GM18505 (cell line): ENCODE results near the gene OPTN.
"Not testable (repeated sequence)": the region's sequence is repeated elsewhere in the genome, so short reads cannot be mapped to it uniquely, and the experiment has no call there.

Experiments
- ATAC-seq: cut with Tn5 transposase; IDR thresholded peaks from one replicate; pipeline ENCODE4 v1.9.1; 2021; ENCODE audit not compliant: unreplicated experiment
- POLR2A ChIP-seq: IDR thresholded peaks from 4 replicates; pipeline ENCODE4 v1.6.1; 2011; ENCODE audit warnings: borderline replicate concordance; ENCODE audit not compliant: insufficient read depth, insufficient read length; ENCODE audit errors: extremely low read depth

Gene OPTN

DNA sequence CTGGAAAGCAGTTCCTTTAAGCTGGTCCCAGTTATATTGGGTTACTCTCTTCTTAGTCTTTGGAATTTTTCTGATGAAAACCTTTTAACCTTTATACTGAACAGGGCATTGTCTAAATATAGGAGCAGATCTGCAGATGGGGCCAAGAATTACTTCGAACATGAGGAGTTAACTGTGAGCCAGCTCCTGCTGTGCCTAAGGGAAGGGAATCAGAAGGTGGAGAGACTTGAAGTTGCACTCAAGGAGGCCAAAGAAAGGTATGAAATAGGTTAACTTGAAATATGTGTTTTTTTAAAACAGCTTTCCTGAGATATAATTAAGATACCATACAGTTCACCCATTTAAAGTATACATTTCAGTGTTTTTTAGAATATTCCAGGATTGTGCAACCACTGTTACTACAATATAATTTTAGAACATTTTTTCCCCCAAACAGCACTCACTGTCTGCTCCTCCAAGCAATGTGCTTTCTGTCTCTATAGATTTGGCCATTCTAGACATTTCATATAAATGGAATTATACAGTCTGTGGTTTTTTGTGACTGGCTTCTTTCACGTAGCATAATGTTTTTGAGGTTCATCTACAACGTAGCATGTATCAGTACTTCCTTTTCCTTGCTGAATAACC, 18.9 kb downstream of the OPTN start:
- no peak for ATAC-seq
- no peak for TF ChIP-seq POLR2A

DNA sequence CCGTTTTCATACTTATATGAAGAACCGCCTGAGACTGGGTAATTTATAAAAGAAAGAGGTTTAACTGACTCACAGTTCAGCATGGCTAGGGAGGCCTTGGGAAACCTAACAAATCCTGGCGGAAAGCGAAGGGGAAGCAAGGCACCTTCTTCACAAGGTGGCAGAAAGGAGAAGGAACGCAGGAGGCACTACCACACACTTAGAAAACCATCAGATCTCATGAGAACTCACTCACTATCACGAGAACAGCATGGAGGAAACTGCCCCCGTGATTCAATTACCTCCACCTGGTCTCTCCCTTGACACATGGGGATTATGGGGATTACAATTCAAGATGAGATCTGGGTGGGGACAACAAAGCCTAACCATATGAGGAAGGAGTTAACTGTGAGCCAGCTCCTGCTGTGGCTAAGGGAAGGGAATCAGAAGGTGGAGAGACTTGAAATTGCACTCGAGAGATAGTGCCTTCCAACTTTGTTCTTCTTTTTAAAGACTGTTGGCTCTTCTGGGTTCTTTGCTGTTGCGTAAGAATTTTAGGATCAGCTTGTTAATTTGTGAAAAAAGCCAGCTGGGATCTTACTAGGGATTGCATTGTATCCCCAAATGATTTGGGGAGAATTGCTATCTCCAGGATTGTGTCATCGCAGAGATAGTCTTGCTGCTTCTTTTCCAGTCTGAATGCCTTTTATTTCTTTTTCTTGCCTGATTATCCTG, 21.0 kb downstream of the OPTN start:
- TF ChIP-seq POLR2A, result no peak
- no peak for ATAC-seq

DNA sequence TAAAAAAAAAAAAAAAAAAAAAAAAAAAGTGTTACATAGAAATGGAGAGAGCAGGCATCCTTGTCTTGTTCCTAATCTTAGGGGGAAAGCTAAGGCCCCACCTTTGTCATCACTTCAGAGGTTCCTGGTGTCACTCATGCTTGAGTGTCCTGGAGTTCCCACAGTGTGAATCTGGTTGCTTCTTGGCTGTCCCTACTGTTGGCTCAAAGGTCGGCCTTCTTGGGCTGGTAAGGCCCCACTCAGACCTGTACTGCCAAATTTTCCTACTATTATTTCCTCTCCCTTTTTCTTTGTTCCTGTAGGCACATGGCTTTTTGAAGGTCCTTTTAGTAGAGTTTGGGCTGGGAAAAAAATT, 21.5 kb downstream of the OPTN start:
- TF ChIP-seq POLR2A, result no peak
- no peak for ATAC-seq

DNA sequence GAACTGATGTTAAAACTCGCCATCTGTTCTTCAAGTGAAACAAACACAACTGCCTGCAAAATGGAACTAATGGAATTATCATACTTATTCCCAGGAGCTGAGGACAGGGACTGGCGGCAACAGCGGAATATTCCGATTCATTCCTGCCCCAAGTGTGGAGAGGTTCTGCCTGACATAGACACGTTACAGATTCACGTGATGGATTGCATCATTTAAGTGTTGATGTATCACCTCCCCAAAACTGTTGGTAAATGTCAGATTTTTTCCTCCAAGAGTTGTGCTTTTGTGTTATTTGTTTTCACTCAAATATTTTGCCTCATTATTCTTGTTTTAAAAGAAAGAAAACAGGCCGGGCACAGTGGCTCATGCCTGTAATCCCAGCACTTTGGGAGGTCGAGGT, 36.7 kb downstream of the OPTN start:
- no peak for TF ChIP-seq POLR2A

DNA sequence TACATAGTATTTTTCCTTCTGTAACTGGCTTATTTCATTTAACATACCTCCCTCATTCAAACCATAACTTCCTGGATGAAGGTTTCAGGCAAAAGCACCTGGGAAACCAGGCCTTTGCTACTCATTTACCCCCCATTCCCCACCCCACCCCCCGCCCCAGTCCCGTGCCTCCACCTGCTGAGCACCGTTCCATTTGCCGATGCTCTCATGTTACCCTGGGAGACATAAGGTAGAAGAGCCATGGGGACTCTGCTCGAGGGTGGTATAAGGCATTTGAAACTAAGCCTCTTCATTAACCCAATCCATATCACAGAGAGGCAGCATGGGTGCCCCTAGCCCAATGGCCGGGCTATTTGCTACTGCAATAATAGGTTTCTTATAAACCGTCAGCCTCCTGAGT, 39.2 kb downstream of the OPTN start:
- no peak for ATAC-seq
- TF ChIP-seq POLR2A, result no peak

More for the DNA sequence above, 36.7 kb downstream of the OPTN start:
- no peak for ATAC-seq

DNA sequence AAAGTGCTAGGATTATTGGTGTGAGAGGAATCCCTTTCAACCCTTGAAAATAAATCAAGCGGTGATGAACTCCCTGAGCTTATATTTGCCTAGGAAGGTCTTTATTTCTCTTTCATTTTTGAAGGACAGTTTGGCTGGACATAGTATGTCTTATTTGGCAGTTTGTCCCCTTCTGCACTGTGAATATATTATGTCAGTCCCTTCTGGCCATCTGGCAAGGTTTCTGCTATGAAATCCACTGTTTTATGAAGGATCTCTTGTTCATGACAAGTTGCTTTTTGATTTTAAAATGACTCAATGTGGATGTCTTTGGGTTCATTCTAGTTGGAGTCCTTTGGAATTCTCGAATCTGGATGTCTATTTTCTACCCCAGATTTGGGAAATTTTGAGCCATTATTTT, 39.7 kb downstream of the OPTN start:
- no peak for ATAC-seq
- no peak for TF ChIP-seq POLR2A

DNA sequence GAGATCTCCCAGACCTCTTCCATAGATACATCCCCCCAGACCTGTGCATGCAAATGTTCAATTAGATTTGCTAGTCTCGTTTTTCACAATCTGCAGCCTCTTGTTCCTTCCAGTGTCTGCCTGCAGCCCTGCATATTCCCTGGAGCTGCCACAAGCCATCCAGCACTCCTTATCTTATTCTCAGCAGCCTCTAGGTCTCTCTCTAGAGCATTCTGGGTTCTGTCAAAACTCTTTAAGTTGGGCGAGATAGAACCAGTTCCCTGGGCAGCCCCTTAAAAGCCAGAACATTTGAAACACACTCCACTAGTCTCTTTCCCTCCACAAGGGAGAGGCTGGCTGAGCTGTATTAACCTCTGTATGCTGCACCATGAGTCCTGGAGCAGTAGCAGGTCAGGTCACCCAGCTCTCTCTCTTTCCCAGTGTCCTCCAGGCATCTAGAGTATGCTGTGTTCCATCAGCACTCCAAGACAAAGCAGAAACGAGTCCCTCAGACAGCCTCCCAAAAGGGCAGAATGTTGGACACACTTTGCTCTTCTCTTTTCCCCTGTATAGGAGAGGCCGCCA, 40.7 kb downstream of the OPTN start:
- ATAC-seq, result no peak
- TF ChIP-seq POLR2A, result no peak

DNA sequence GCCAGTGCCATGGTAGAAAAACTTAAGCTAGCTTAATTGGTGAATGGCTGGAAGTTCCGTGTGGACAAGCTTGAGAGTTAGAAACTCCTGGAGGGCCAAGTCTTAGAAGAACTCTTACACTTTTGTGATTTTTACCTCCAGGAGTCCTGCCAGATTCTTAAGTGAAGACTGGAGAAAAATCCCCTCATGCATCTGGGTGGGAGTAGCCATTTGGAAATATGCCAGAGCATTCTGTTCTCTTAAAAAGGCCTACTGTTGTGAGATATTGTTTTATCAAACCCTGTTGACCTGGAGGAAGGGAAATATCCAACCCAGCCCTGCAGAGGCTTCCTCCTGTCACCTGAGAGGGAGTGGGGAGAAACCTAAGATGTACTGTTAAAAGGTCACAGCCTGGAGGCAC, 43.8 kb downstream of the OPTN start:
- no peak for ATAC-seq
- TF ChIP-seq POLR2A, result no peak

DNA sequence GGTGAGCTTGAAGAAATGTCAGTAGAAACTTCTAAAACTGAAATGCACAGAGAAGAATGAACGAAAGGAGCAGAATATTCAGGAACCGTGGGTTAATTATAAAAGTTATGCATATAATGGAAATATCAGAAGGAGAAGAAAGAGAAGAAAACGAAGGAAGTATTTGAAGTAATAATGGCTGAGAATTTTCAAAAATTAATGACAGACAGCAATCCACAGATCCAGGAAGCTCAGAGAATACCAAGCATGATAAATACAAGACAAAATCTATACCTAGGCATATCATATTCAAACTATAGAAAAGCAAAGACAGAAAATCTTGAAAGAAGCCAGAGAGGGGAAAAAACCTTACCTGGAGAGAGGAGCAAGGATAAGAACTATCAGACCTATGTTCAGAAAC, 44.9 kb downstream of the OPTN start:
- no peak for TF ChIP-seq POLR2A
- no peak for ATAC-seq

DNA sequence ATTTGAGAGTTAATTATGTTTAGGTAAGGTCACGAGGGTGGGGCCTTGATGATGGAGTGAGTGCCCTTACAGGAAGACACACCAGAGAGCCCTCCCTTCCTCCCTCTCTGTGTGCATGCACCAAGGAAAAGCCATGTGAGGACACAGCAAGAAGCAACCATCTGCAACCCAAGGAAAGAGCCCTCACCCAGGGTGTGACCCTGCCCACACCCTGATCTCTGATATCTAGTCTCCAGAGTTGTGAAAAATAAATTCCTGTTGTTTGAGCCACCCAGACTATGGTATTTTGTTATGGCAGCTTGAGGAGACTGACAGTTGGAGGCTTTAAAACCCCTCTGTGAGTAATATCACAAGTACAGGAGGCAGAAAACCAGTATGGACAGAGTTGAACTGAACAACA, 46.4 kb downstream of the OPTN start:
- TF ChIP-seq POLR2A, result no peak
- no peak for ATAC-seq

DNA sequence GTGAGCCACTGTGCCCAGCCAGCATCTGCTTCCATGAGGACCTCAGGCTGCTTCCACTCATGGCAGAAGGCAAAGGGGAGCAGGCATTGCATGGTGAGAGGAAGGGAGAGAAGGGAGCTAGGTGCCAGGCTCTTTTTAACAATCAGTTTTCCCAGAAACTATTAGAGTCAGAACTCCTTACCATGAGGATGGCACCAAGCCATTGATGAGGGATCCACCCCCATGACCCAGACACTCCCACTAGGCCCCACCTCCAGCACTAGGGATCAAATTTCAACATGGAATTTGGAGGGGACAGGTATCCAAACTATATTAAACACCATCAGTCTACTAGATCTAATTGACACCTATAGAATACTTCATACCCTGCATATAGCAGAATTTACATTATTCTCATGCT, 47.2 kb downstream of the OPTN start:
- no peak for ATAC-seq
- no peak for TF ChIP-seq POLR2A

DNA sequence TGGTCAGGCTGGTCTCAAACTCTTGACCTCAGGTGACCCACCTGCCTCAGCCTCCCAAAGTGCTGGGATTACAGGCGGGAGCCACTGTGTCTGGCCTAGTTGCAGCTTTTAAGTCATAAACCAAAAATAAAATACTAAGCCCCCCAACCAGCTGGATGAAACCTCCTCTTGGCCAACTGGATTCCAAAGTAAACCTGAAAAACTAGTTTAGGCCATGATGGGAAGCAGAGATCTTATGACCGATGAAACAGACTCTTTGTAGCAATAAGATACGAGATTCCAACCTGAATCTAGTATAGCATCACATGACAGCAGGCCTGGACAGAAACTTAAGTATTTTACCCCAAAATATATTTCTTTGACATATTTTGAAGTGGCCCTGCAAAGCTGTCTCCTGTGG, 52.3 kb downstream of the OPTN start:
- no peak for ATAC-seq
- TF ChIP-seq POLR2A, result no peak

DNA sequence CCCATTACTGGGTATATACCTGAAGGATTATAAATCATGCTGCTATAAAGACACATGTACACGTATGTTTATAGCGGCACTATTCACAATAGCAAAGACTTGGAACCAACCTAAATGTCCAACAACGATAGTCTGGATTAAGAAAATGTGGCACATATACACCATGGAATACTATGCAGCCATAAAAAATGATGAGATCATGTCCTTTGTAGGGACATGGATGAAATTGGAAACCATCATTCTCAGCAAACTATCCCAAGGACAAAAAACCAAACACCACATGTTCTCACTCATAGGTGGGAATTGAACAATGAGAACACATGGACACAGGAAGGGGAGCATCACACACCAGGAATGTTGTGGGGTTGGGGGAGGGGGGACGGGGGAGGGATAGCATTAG, 55.9 kb downstream of the OPTN start:
- not testable (repeated sequence) for ATAC-seq

DNA sequence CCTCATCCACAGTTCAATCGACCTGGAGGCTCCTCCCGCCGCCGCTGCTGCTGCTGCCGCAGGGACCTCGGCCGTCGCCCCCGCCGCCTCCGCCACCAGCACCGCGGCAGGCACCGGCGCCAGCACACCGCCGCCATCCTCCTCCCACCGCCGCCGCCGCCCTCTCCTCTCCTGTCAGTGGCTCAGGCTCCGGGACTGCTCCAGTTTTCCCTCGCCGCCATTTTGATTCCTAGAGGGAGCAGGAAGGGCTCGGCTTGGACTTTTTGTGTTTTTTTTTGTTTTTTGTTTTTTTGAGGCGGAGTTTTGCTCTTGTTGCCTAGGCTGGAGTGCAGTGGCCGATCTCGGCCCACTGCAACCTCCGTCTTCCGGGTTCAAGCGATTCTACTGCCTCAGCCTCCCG, 58.4 kb downstream of the OPTN start:
- TF ChIP-seq POLR2A, result peak; percentile 59
- no peak for ATAC-seq
